A673 (cell line): ENCODE results near the gene RAPGEF2. TPM values are rescaled to one million over a fixed set of nuclear protein-coding genes. Genes with fewer than 3 reads are reported as not detected.

ENCODE experiments used
- BruUV-seq: library from RNA; stranded (reverse); fragments of 400-500 nt; replicated peaks from 2 replicates; lab custom pipeline; 2021; lab: Mats Ljungman, UMichigan
- CTCF ChIA-PET: fragments of 300-600 bp; sonication (Branson Sonifier 250); formaldehyde crosslinking; loops from one replicate; lab custom pipeline; 2022; ENCODE audit warnings: antibody characterized with exemption; lab: Charles Lee
- POLR2A ChIA-PET: fragments of 300-600 bp; sonication (Branson Sonifier 250); formaldehyde crosslinking; loops from one replicate; lab custom pipeline; 2022; ENCODE audit warnings: antibody characterized with exemption; ENCODE audit not compliant: low non-redundant PET; lab: Charles Lee
- DNase-seq: peaks from one replicate; pipeline ENCODE4 v3.0.0-alpha.2; 2015; ENCODE audit warnings: low spot score
- H3K27ac ChIP-seq: fragments of 200-600 bp; sonication (generic); 2 replicates; pipeline ENCODE4 v1.5.1; 2016; ENCODE audit warnings: mixed run types, low read depth, mild to moderate bottlenecking, mixed read lengths, antibody characterized with exemption, low read length; ENCODE audit not compliant: poor library complexity, severe bottlenecking
- H3K27me3 ChIP-seq: fragments of 200-600 bp; sonication (generic); replicated peaks from 2 replicates; pipeline ENCODE4 v1.6.1; 2017; ENCODE audit warnings: mixed run types, low read depth, mild to moderate bottlenecking, mixed read lengths, antibody characterized with exemption, low read length; ENCODE audit not compliant: insufficient read depth, poor library complexity
- H3K36me3 ChIP-seq: fragments of 200-600 bp; sonication (generic); 2 replicates; pipeline ENCODE4 v1.6.1; 2016; ENCODE audit warnings: mixed run types, mild to moderate bottlenecking, mixed read lengths, antibody characterized with exemption, low read length; ENCODE audit not compliant: insufficient read depth, poor library complexity, severe bottlenecking
- H3K4me1 ChIP-seq: fragments of 200-600 bp; sonication (generic); 2 replicates; pipeline ENCODE4 v1.6.1; 2017; ENCODE audit warnings: mixed run types, mild to moderate bottlenecking, mixed read lengths, antibody characterized with exemption, low read length; ENCODE audit not compliant: insufficient read depth, poor library complexity, severe bottlenecking
- H3K4me3 ChIP-seq: fragments of 200-600 bp; sonication (generic); 2 replicates; pipeline ENCODE4 v1.5.1; 2016; ENCODE audit warnings: low read depth, mixed run types, mild to moderate bottlenecking, mixed read lengths, low read length; ENCODE audit not compliant: poor library complexity, severe bottlenecking
- H3K9me3 ChIP-seq: fragments of 200-600 bp; sonication (generic); 2 replicates; pipeline ENCODE4 v1.6.1; 2016; ENCODE audit warnings: mixed run types, low read depth, mild to moderate bottlenecking, mixed read lengths, antibody characterized with exemption, low read length; ENCODE audit not compliant: poor library complexity, severe bottlenecking
- EZH2 ChIP-seq: fragments of 200-600 bp; sonication (generic); IDR thresholded peaks from 2 replicates; pipeline ENCODE4 v1.6.1; 2017; ENCODE audit warnings: borderline replicate concordance, low read depth, mild to moderate bottlenecking, mixed read lengths, antibody characterized with exemption, low read length; ENCODE audit not compliant: poor library complexity, severe bottlenecking
- intact Hi-C: fragments of 100-400 bp; cut with micrococcal nuclease; formaldehyde crosslinking; loops from one replicate; pipeline ENCODE4 v1.10.0; 2022; ENCODE audit not compliant: unreplicated experiment
- total RNA-seq: library from RNA; stranded (reverse); gene quantifications from 2 replicates; pipeline ENCODE4 v1.2.3, GENCODE V29; 2021
- TF ChIP-seq, protein P1 (sequence below): fragments of 300-800, 200-600 bp; sonication (generic); conservative IDR thresholded peaks from 2 replicates; pipeline ENCODE4 v1.5.1; 2017; ENCODE audit warnings: low read depth, mild to moderate bottlenecking, antibody characterized with exemption, low read length, moderate library complexity, mixed read lengths

Gene RAPGEF2
- total RNA-seq, 1 experiment from 2014 or later = 31.9 TPM

DNA sequence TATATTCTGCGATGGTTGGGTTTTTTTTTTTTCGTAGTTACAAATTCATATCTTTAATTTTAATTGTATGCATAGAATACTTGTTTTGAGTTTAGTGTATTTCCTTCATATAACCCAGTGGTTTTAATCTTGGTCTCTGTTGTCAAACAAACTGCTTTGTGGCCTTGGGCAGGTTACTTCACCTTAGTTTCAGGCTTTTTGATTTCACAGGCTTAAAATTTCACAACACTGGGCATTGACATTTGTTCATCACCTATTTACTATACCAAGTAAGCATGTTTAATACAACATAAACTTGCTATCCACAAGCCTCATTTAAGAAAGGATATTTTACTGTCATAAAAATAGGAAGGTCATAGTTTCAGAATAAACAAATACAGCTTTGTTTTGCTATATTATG is 14.7 kb downstream of the RAPGEF2 start:
- H3K9me3 ChIP-seq = peaks cover 9% of the 10 kb centered on the region
- POLR2A ChIA-PET = no interaction called here
- no TSS peak for BruUV-seq
- H3K4me1 ChIP-seq = no peaks in the 10 kb centered on the region
- H3K4me3 ChIP-seq = no peak overlapping the region
- H3K36me3 ChIP-seq = no peaks in the 10 kb centered on the region
- no peak overlapping the region for H3K27ac ChIP-seq
- CTCF ChIA-PET = no interaction called here
- no peak for DNase-seq
- intact Hi-C loops = no loop called here
- no peaks in the 10 kb centered on the region for H3K27me3 ChIP-seq
- TF ChIP-seq, protein P1, sequence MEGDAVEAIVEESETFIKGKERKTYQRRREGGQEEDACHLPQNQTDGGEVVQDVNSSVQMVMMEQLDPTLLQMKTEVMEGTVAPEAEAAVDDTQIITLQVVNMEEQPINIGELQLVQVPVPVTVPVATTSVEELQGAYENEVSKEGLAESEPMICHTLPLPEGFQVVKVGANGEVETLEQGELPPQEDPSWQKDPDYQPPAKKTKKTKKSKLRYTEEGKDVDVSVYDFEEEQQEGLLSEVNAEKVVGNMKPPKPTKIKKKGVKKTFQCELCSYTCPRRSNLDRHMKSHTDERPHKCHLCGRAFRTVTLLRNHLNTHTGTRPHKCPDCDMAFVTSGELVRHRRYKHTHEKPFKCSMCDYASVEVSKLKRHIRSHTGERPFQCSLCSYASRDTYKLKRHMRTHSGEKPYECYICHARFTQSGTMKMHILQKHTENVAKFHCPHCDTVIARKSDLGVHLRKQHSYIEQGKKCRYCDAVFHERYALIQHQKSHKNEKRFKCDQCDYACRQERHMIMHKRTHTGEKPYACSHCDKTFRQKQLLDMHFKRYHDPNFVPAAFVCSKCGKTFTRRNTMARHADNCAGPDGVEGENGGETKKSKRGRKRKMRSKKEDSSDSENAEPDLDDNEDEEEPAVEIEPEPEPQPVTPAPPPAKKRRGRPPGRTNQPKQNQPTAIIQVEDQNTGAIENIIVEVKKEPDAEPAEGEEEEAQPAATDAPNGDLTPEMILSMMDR = no peak
- TF ChIP-seq EZH2 = no peak

DNA sequence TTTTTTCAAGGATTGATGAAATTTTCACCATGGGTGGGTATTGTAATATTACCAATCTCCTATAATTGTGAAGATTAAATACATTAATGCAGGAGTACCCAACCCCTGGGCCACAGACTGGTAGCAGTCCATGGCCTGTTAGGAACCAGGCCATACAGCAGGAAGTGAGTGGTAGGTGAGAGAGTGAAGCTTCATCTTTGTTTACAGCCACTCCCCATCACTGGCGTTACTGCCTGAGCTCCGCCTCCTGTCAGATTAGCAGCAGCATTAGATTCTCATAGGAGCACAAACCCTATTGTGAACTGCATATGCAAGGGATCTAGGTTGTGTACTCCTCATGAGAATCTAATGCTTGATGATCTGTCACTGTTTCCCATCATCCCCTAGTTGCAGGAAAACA is 15.1 kb downstream of the RAPGEF2 start:
- CTCF ChIA-PET = no interaction called here
- Histone ChIP-seq H3K9me3 (peaks cover 9% of the 10 kb centered on the region), H3K27me3 (no peaks in the 10 kb centered on the region), H3K27ac (no peak overlapping the region), H3K4me3 (no peak overlapping the region), H3K4me1 (no peaks in the 10 kb centered on the region), H3K36me3 (no peaks in the 10 kb centered on the region)
- intact Hi-C loops = no loop called here
- TF ChIP-seq, protein P1 = no peak
- no peak for TF ChIP-seq EZH2
- POLR2A ChIA-PET = no interaction called here
- no TSS peak for BruUV-seq
- no peak for DNase-seq

DNA sequence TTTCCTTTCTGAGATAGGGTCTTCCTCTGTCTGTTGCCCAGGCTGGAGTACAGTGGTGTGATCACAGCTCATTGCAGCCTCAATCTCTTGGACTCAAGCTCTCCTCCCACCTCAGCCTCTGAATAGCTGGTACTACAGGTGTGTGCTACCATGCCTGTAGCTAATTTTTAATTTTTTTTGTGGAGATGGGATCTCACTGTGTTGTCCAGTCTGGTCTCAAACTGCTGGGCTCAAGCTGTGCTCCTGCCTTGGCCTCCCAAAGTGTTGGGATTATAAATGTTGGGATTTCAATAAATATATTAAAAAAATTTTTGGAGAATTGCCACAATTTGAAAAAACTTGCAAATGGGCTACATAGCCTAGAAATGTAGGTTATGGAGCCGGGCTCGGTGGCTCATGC is 18.5 kb downstream of the RAPGEF2 start:
- intact Hi-C loops = no loop called here
- ChIA-PET CTCF (interaction anchor here (0.6 kb wide), 1 partner anchor 265 kb away, joined by 6 read pairs; no protein-coding TSS in a partner anchor), POLR2A (no interaction called here)
- DNase-seq = no peak
- H3K4me1 ChIP-seq = no peaks in the 10 kb centered on the region
- H3K9me3 ChIP-seq = no peaks in the 10 kb centered on the region
- H3K4me3 ChIP-seq = no peak overlapping the region
- no TSS peak for BruUV-seq
- TF ChIP-seq, protein P1 = no peak
- no peak for TF ChIP-seq EZH2
- no peaks in the 10 kb centered on the region for H3K27me3 ChIP-seq
- H3K36me3 ChIP-seq = no peaks in the 10 kb centered on the region
- no peak overlapping the region for H3K27ac ChIP-seq
